Ishikawa (cell line): ENCODE results near the gene PACRGL.

Source experiments
- CREB1 ChIP-seq: IDR thresholded peaks from 2 replicates; pipeline ENCODE4 v1.6.1; 2012; ENCODE audit warnings: low read depth
- MAX ChIP-seq: IDR thresholded peaks from 2 replicates; pipeline ENCODE4 v1.6.1; 2012

GRCh38 chr4:20666012-20666860 lies 34.0 kb upstream of the PACRGL start:
- no peak for TF ChIP-seq CREB1
- TF ChIP-seq MAX, result no peak
